ENCODE data around the gene RPL14. TPM values are rescaled to one million over a fixed set of nuclear protein-coding genes. Genes with fewer than 3 reads are reported as not detected.

Gene RPL14
- total RNA-seq, 6 experiments from 2014 or later = 173 to 573 (median 551) TPM

DNA sequence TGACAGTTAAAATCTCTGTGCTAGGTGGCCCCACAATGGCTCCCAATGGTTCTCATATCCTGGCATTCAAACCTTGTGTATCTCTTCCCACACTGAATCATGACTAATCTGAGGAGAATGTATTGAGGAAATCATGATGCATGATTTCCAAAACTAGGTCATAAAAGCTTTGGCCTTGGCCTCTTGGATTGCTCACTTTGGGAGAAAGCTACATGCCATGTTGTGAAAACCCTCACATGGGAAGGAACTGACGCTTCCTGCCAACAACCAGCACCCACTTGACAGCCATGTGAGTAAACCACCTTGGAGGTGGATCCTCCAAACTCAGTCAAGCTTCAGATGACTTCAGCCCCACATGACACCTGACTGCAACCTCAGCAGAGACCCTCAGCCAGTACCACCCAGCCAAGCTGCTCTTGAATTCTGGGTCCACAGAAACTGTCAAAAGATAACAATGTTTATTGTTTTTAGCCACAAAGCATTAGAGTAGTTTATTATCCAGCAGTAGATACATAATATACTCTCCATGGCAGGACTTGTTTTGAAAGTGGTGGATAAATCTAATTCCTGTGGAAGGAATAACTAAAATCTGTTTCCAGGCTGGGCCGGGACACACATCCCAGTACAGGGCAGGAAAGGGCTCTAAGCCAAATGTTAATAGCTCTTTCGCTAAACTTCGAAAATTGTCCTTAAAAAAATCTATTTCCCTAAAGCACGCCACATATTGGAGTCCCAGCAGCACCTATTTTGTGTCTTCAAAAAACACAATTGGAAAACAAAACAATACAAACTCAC lies 47.7 kb downstream of the RPL14 start:
- peaks cover 0 to 4% (median 0%) of the 10 kb centered on the region in 4 donors for H3K4me1 ChIP-seq
- DNase-seq (peak in 1 of 3 donors; percentile 33), ATAC-seq (peak in 2 of 4 donors; percentile 9 to 73)
- no peak for TF ChIP-seq POLR2A (IDR thresholded peaks at IDR 0.05)
- TF ChIP-seq, protein P1, sequence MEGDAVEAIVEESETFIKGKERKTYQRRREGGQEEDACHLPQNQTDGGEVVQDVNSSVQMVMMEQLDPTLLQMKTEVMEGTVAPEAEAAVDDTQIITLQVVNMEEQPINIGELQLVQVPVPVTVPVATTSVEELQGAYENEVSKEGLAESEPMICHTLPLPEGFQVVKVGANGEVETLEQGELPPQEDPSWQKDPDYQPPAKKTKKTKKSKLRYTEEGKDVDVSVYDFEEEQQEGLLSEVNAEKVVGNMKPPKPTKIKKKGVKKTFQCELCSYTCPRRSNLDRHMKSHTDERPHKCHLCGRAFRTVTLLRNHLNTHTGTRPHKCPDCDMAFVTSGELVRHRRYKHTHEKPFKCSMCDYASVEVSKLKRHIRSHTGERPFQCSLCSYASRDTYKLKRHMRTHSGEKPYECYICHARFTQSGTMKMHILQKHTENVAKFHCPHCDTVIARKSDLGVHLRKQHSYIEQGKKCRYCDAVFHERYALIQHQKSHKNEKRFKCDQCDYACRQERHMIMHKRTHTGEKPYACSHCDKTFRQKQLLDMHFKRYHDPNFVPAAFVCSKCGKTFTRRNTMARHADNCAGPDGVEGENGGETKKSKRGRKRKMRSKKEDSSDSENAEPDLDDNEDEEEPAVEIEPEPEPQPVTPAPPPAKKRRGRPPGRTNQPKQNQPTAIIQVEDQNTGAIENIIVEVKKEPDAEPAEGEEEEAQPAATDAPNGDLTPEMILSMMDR (IDR thresholded peaks at IDR 0.05) = no peak
- H3K4me3 ChIP-seq = no peak overlapping the region
- WGBS (ENCODE audit: insufficient coverage, low coverage, low lambda C conversion rate, missing lambda C conversion rate) = 51% methylated on average over 5 of the region's 5 CpGs
- H3K9me3 ChIP-seq = no peaks in the 10 kb centered on the region
- intact Hi-C loops (cut with DNase I) = no loop called here
- no peaks in the 10 kb centered on the region for H3K36me3 ChIP-seq
- H3K27ac ChIP-seq = no peak overlapping the region
- H3K27me3 ChIP-seq = no peaks in the 10 kb centered on the region

DNA sequence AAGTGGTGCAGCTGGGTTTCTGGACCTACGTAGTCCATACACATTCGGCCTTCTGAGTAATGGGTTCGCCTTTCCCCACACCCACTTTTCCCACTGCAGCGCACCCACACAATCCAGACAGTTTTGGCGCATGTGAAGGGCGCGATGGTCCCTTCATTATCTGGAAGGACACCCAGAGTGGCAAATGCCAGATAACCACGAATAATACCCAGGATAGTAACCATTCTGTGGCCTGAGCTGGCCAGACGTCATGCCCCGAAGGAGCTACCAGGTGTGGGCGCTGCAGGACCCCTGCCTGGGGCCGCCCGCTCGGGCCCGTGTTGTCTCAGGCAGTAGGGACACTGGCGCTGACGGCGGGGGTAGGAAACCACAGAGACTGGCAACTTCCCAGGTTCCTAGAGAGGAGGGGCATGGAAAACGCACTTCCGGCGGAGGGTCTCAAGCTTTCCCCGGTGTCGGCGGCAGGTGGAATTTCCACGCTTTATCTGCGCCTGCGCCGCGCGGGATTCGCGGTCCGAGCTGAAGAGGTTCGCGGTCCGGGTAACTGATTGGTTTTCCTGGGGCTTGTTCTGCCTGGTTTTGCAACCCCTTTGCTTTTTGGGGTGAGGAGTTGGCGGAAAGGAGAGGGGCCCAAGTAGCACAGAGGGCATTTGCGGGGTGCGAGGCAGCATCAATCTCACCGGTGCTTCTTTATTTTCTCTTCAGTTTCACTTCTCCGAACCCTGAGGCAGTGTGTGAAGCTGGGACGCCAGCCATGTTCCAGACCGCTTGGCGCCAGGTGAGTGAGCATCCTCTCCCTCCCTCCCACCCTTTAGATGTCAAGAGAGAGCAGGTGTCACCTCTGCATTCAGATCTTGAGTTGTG lies 48.7 kb downstream of the RPL14 start, which contains the start of gene ZNF620:
Gene ZNF620, plus strand, starts transcription at position 441 of the 864 bp plus-strand sequence. Its CDS starts 314 bp downstream, at position 755.
- Histone ChIP-seq H3K4me1 (peaks cover 0 to 4% (median 0%) of the 10 kb centered on the region in 4 donors), H3K27me3 (no peaks in the 10 kb centered on the region), H3K9me3 (no peaks in the 10 kb centered on the region), H3K27ac (peak within 1 kb of the TSS; percentile 42 to 70 (median 58)), H3K36me3 (no peaks in the 10 kb centered on the region), H3K4me3 (peak within 1 kb of the TSS; percentile 58 to 71 (median 63))
- intact Hi-C loops (cut with DNase I) = no loop called here
- TF ChIP-seq POLR2A (IDR thresholded peaks at IDR 0.05) = peak; percentile 79
- TF ChIP-seq, protein P1 (IDR thresholded peaks at IDR 0.05) = peak in 3 of 4 donors; percentile 28 to 38 (median 33)
- DNase-seq (peak; percentile 80 to 85 (median 82)), ATAC-seq (peak; percentile 90 to 98 (median 96))
- 3% methylated on average over 24 of the region's 44 CpGs for WGBS (ENCODE audit: insufficient coverage, low coverage, low lambda C conversion rate, missing lambda C conversion rate)

DNA sequence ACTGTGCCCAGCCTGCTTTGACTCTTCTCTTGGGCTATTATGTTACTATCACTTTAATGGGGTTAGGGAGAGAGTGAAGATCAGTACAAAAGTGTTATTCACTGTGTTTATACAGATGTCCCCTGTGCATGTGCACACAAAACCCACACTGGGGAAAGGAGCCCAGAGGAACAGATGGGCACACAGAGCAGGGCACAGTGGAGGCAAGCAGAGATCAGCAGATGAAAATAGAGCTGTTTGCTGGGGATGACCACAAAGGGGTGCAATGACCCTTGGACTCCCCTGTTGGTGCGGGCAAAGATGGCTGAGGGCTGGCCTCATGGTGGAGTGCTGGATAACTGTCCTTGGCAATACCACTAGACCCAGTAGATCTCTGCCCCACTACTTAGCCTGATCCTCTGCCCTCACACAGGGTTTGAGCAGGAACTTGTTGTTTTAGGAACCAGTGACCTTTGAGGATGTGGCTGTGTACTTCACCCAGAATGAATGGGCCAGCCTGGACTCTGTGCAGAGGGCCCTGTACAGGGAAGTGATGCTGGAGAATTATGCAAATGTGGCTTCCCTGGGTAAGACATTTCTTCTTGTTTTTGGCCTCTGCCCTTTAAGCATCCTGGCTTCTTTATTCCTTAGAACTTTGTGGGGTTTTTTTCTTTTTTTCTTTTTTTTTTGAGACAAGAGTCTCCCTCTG lies 54.0 kb downstream of the RPL14 start:
- peaks cover 0 to 4% (median 0%) of the 10 kb centered on the region in 4 donors for H3K4me1 ChIP-seq
- no peaks in the 10 kb centered on the region for H3K27me3 ChIP-seq
- H3K9me3 ChIP-seq = no peaks in the 10 kb centered on the region
- peaks cover 0 to under 1% (median 0%) of the 10 kb centered on the region in 4 donors for H3K36me3 ChIP-seq
- no peak overlapping the region for H3K4me3 ChIP-seq
- H3K27ac ChIP-seq = no peak overlapping the region
- TF ChIP-seq, protein P1 (IDR thresholded peaks at IDR 0.05) = no peak
- no peak for TF ChIP-seq POLR2A (IDR thresholded peaks at IDR 0.05)
- DNase-seq (no peak), ATAC-seq (no peak)
- WGBS (ENCODE audit: insufficient coverage, low coverage, low lambda C conversion rate, missing lambda C conversion rate) = no CpG with 5 or more reads among the region's 1 CpG
- intact Hi-C loops (cut with DNase I) = no loop called here

DNA sequence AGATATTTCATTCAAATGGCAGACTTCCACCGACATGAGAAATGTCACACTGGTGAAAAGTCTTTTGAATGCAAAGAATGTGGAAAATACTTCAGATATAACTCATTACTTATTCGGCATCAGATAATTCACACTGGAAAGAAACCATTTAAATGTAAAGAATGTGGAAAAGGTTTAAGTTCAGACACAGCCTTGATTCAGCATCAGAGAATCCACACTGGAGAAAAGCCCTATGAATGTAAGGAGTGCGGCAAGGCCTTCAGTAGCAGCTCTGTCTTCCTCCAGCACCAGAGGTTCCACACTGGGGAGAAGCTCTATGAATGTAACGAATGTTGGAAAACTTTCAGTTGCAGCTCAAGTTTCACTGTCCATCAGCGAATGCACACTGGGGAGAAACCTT lies 59.1 kb downstream of the RPL14 start:
- TF ChIP-seq, protein P1 (IDR thresholded peaks at IDR 0.05) = no peak
- no peak for TF ChIP-seq POLR2A (IDR thresholded peaks at IDR 0.05)
- H3K4me1 ChIP-seq = no peaks in the 10 kb centered on the region
- intact Hi-C loops (cut with DNase I) = no loop called here
- peaks cover 0 to 5% (median 0%) of the 10 kb centered on the region in 4 donors for H3K36me3 ChIP-seq
- H3K27ac ChIP-seq = no peak overlapping the region
- DNase-seq = no peak
- no peaks in the 10 kb centered on the region for H3K27me3 ChIP-seq
- no peaks in the 10 kb centered on the region for H3K9me3 ChIP-seq
- WGBS (ENCODE audit: insufficient coverage, low coverage, low lambda C conversion rate, missing lambda C conversion rate) = 77% methylated on average over 5 of the region's 5 CpGs
- H3K4me3 ChIP-seq = no peak overlapping the region
- ATAC-seq = no peak

Measured in right lobe of liver (tissue), 6 donors.